H1 (cell line): ENCODE data around the gene ZNF610. TPM values are rescaled to one million over a fixed set of nuclear protein-coding genes. Genes with fewer than 3 reads are reported as not detected.

ENCODE experiments used
- CTCF ChIA-PET: fragments of 300-600 bp; sonication (Branson Sonifier 250); formaldehyde crosslinking; loops from one replicate; lab custom pipeline; 2021; ENCODE audit not compliant: partially characterized antibody; lab: Charles Lee
- POLR2A ChIA-PET: fragments of 300-600 bp; sonication (Branson Sonifier 250); formaldehyde crosslinking; loops from one replicate; lab custom pipeline; 2021; ENCODE audit warnings: inconsistent platforms; ENCODE audit not compliant: partially characterized antibody; lab: Charles Lee
- DNase-seq, 2 experiments: peaks; one replicate each; pipeline versions ENCODE4 v3.0.0 to v3.0.0-alpha.2; 2010 to 2022; ENCODE audit warnings: low spot score in 2 of 2, low read depth in 1 of 2, mixed read lengths in 1 of 2
- FAIRE-seq: peaks from 2 replicates; lab custom pipeline; 2011; peaks lifted over from hg19 to GRCh38; lab: Jason Lieb, UNC
- H2AFZ ChIP-seq: 2 replicates; pipeline ENCODE4 v1.8.1; 2012; ENCODE audit warnings: low read length, inconsistent platforms
- H2AK5ac ChIP-seq: 2 replicates; pipeline ENCODE4 v1.6.1; 2013; ENCODE audit warnings: low read depth, low read length
- H2BK120ac ChIP-seq: replicated peaks from 2 replicates; pipeline ENCODE3; 2013; ENCODE audit warnings: low read depth, low read length, inconsistent platforms
- H2BK12ac ChIP-seq: 2 replicates; pipeline ENCODE4 v1.6.1; 2013; ENCODE audit warnings: low read depth, low read length
- H2BK15ac ChIP-seq: 2 replicates; pipeline ENCODE4 v1.6.1; 2013; ENCODE audit warnings: low read length
- H2BK20ac ChIP-seq: 2 replicates; pipeline ENCODE4 v1.6.1; 2013; ENCODE audit warnings: low read length
- H2BK5ac ChIP-seq: 2 replicates; pipeline ENCODE4 v1.6.1; 2013; ENCODE audit warnings: low read depth, low read length
- H3K14ac ChIP-seq: 2 replicates; pipeline ENCODE4 v1.6.1; 2013; ENCODE audit warnings: inconsistent platforms; ENCODE audit not compliant: insufficient read length
- H3K18ac ChIP-seq: 2 replicates; pipeline ENCODE4 v1.6.1; 2013; ENCODE audit warnings: low read length; ENCODE audit errors: extremely low read depth
- H3K23ac ChIP-seq: 2 replicates; pipeline ENCODE4 v1.6.1; 2013; ENCODE audit warnings: inconsistent platforms; ENCODE audit not compliant: insufficient read length
- H3K23me2 ChIP-seq: 2 replicates; pipeline ENCODE4 v1.6.1; 2013; ENCODE audit warnings: low read depth, low read length
- H3K27ac ChIP-seq: 2 replicates; pipeline ENCODE4 v1.6.1; 2011; ENCODE audit warnings: low read depth, low read length, inconsistent platforms
- H3K27me3 ChIP-seq, 4 experiments: replicated peaks in 1 of 4; 1 replicate in 1 of 4; 2 replicates in 3 of 4; pipeline versions ENCODE4 v1.6.1 to v1.8.1; 2011 to 2013; ENCODE audit warnings: low read length in 3 of 4, mild to moderate bottlenecking in 3 of 4, inconsistent platforms in 2 of 4, mixed read lengths in 2 of 4, moderate library complexity in 1 of 4; ENCODE audit not compliant: control insufficient read depth in 3 of 4, insufficient read depth in 3 of 4; ENCODE audit errors: extremely low read depth in 1 of 4
- H3K36me3 ChIP-seq, 4 experiments: 2 replicates each; pipeline versions ENCODE4 v1.6.1 to v1.8.1; 2011 to 2013; ENCODE audit warnings: mild to moderate bottlenecking in 4 of 4, low read length in 3 of 4, moderate library complexity in 2 of 4, control low read depth in 1 of 4, inconsistent platforms in 1 of 4; ENCODE audit not compliant: insufficient read depth in 4 of 4, control insufficient read depth in 2 of 4
- H3K4ac ChIP-seq: replicated peaks from 2 replicates; pipeline ENCODE3; 2013; ENCODE audit warnings: low read length, low read depth, mixed read lengths, inconsistent platforms; ENCODE audit not compliant: insufficient read length
- H3K4me1 ChIP-seq, 4 experiments: replicated peaks in 1 of 4; 1 replicate in 1 of 4; 2 replicates in 3 of 4; pipeline versions ENCODE4 v1.6.1 to v1.8.1; 2011 to 2013; ENCODE audit warnings: low read length in 3 of 4, inconsistent platforms in 2 of 4, mixed read lengths in 1 of 4; ENCODE audit not compliant: insufficient read depth in 4 of 4, control insufficient read depth in 3 of 4
- H3K4me2 ChIP-seq, 2 experiments: 2 replicates each; pipeline versions ENCODE4 v1.6.1 to v1.8.1; 2011 to 2013; ENCODE audit warnings: low read depth in 2 of 2, low read length in 2 of 2, control low read depth in 1 of 2, inconsistent platforms in 1 of 2, mild to moderate bottlenecking in 1 of 2; ENCODE audit not compliant: insufficient read depth in 1 of 2
- H3K4me3 ChIP-seq, 4 experiments: fragments of 200-600, 300-600 bp in 1 of 4; sonication (generic), shearing (Covaris generic), sonication (Bioruptor Twin) in 1 of 4; 2 replicates each; pipeline versions ENCODE4 v1.5.1 to v1.8.1; 2011 to 2016; ENCODE audit warnings: low read length in 4 of 4, low read depth in 3 of 4, control low read depth in 2 of 4, inconsistent platforms in 2 of 4, mild to moderate bottlenecking in 2 of 4, mixed read lengths in 1 of 4, moderate library complexity in 1 of 4; ENCODE audit not compliant: insufficient read depth in 2 of 4; ENCODE audit errors: extremely low read depth in 1 of 4
- H3K56ac ChIP-seq: replicated peaks from 2 replicates; pipeline ENCODE3; 2013; ENCODE audit warnings: low read depth, mild to moderate bottlenecking, mixed read lengths, low read length, inconsistent platforms; ENCODE audit not compliant: insufficient read length
- H3K79me1 ChIP-seq: 2 replicates; pipeline ENCODE4 v1.6.1; 2013; ENCODE audit warnings: low read depth, low read length, control low read depth
- H3K79me2 ChIP-seq, 2 experiments: 2 replicates each; pipeline versions ENCODE4 v1.6.1 to v1.8.1; 2012 to 2013; ENCODE audit warnings: low read length in 2 of 2, mild to moderate bottlenecking in 2 of 2, inconsistent platforms in 1 of 2; ENCODE audit not compliant: insufficient read depth in 2 of 2, control insufficient read depth in 1 of 2
- H3K9ac ChIP-seq, 4 experiments: replicated peaks in 1 of 4; 1 replicate in 1 of 4; 2 replicates in 3 of 4; pipeline versions ENCODE4 v1.6.1 to v1.8.1; 2011 to 2013; ENCODE audit warnings: low read depth in 3 of 4, low read length in 3 of 4, control low read depth in 2 of 4, mild to moderate bottlenecking in 2 of 4, moderate library complexity in 2 of 4, inconsistent platforms in 1 of 4; ENCODE audit errors: extremely low read depth in 1 of 4
- H3K9me3 ChIP-seq, 2 experiments: 2 replicates each; pipeline versions ENCODE4 v1.6.1 to v1.8.1; 2012 to 2013; ENCODE audit warnings: mild to moderate bottlenecking in 2 of 2, moderate library complexity in 2 of 2, control low read depth in 1 of 2, inconsistent platforms in 1 of 2, low read depth in 1 of 2, low read length in 1 of 2, mixed read lengths in 1 of 2; ENCODE audit not compliant: insufficient read depth in 2 of 2
- H4K20me1 ChIP-seq, 2 experiments: replicated peaks in 1 of 2; 2 replicates each; pipeline versions ENCODE3 to v1.8.1; 2011 to 2013; ENCODE audit warnings: inconsistent platforms in 2 of 2, low read length in 2 of 2, mild to moderate bottlenecking in 1 of 2; ENCODE audit not compliant: insufficient read depth in 2 of 2, control insufficient read depth in 1 of 2
- H4K5ac ChIP-seq: 2 replicates; pipeline ENCODE4 v1.6.1; 2013; ENCODE audit warnings: low read length, low read depth, mixed read lengths, inconsistent platforms; ENCODE audit not compliant: insufficient read length
- H4K8ac ChIP-seq: 2 replicates; pipeline ENCODE4 v1.8.0; 2013; ENCODE audit warnings: mild to moderate bottlenecking, moderate library complexity, low read length, inconsistent platforms; ENCODE audit not compliant: insufficient read depth; ENCODE audit errors: extremely low read depth
- H4K91ac ChIP-seq: replicated peaks from 2 replicates; pipeline ENCODE3; 2013; ENCODE audit warnings: low read length, mixed read lengths, inconsistent platforms; ENCODE audit not compliant: insufficient read length
- JUN ChIP-seq: IDR thresholded peaks from 2 replicates; pipeline ENCODE4 v1.6.1; 2011; ENCODE audit warnings: low read depth, mild to moderate bottlenecking, improper control_type of control experiment, low read length
- WGBS, 2 experiments: shearing (Covaris generic) in 1 of 2; methylation state at CpG; one replicate each; pipeline versions ENCODE4 v1.1.6 to v1.1.7; 2013 to 2015; ENCODE audit warnings: low lambda C conversion rate in 2 of 2, mixed read lengths in 2 of 2, inconsistent platforms in 1 of 2, low coverage in 1 of 2, missing lambda C conversion rate in 1 of 2; ENCODE audit not compliant: insufficient replicate concordance in 2 of 2, insufficient coverage in 1 of 2, insufficient read length in 1 of 2; ENCODE audit errors: extremely low coverage in 1 of 2, missing lambda C conversion rate in 1 of 2; 5-methylcytosine and 5-hydroxymethylcytosine counted together
- polyA plus RNA-seq, 7 experiments: library from polyadenylated mRNA; depleted of rRNA in 3 of 7; stranded (reverse) in 5 of 7; unstranded in 2 of 7; fragments of >200 nt in 5 of 7; fragments of 200-250 nt in 2 of 7; gene quantifications; 1 replicate in 5 of 7; 2 replicates in 1 of 7; 4 replicates in 1 of 7; pipeline versions ENCODE4 v1.2.1 to v1.2.3, GENCODE V29; 2011 to 2013; ENCODE audit warnings: missing spikeins in 2 of 7, mixed read lengths in 2 of 7
- total RNA-seq: library from RNA; stranded (reverse); fragmentation: NEBNext Ultra II Directional; extraction: Animal tissue kit (Norgen Biotek cat#: 25700); gene quantifications from 2 replicates; pipeline ENCODE4 v1.2.1, GENCODE V29; 2021
- TF ChIP-seq, protein P1 (sequence below), 3 experiments: IDR thresholded peaks; 1 replicate in 2 of 3; 2 replicates in 1 of 3; pipeline versions ENCODE4 v1.5.1 to v1.6.1; 2011; ENCODE audit warnings: low read length in 3 of 3, mild to moderate bottlenecking in 3 of 3, inconsistent platforms in 2 of 3, low read depth in 1 of 3, moderate library complexity in 1 of 3; ENCODE audit not compliant: insufficient read depth in 1 of 3; ENCODE audit errors: control extremely low read depth in 1 of 3

Gene ZNF610
- total and polyA plus RNA-seq, 2 of the 8 experiments (the other 6 are each of a cell fraction or from before 2014, with no cell fraction given) = 2.4 to 5.4 TPM

GRCh38 chr19:52398081-52398441 is 62.0 kb downstream of the ZNF610 start:
- Histone ChIP-seq H3K4me1 (no peaks in the 10 kb centered on the region; a peak in 2 of 7 replicates), H3K79me1 (no peaks in the 10 kb centered on the region), H3K27ac (0 out of 2 replicates have a peak overlapping the region, but pooled peaks have one; percentile 23), H3K23ac (no peak overlapping the region), H2AFZ (peak overlapping the region; percentile 82; the same call in 1 of the 2 replicates), H3K27me3 (no peaks in the 10 kb centered on the region), H4K20me1 (no peaks in the 10 kb centered on the region), H2BK5ac (no peak overlapping the region), H2BK15ac (no peak overlapping the region), H3K56ac (peak overlapping the region; percentile 12), H3K4me2 (peak overlapping the region; percentile 56 to 78), H2AK5ac (no peak overlapping the region), H3K14ac (no peak overlapping the region), H4K8ac (no peak overlapping the region), H3K36me3 (peaks cover 0 to 6% (median 2%) of the 10 kb centered on the region in 4 experiments; a peak in 2 of 8 replicates), H4K91ac (no peak overlapping the region), H3K9me3 (peaks cover 10 to 14% of the 10 kb centered on the region in 2 experiments), H2BK12ac (no peak overlapping the region), H3K18ac (no peak overlapping the region; the same call in 1 of the 2 replicates), H3K4me3 (peak overlapping the region; percentile 21 to 71 (median 64)), H3K79me2 (0 out of 4 replicates have a peak, but pooled peaks cover 0 to 6% of the 10 kb centered on the region in 2 experiments), H3K4ac (no peak overlapping the region), H2BK120ac (no peak overlapping the region), H4K5ac (peak overlapping the region; percentile 27), H3K9ac (peak overlapping the region in 3 of 4 experiments; percentile 45 to 62 (median 59); a peak in 5 of 7 replicates), H3K23me2 (no peaks in the 10 kb centered on the region; the same call in 1 of the 2 replicates), H2BK20ac (no peak overlapping the region)
- 52 to 100% methylated on average over 5 to 14 of the region's 14 CpGs for WGBS, 2 experiments
- DNase-seq (no peak), FAIRE-seq (no peak)
- ChIA-PET CTCF (interaction anchor here (0.5 to 2.4 kb wide), 9 partner anchors 11 to 383 kb away, joined by 3 to 7 read pairs (median 4); no protein-coding TSS in a partner anchor), POLR2A (interaction anchor here (0.6 to 3.0 kb wide), 13 partner anchors 9 to 258 kb away, joined by 3 to 23 read pairs (median 4); partner anchors contain the start of genes ZNF578 and ZNF616)
- no peak for TF ChIP-seq JUN
- TF ChIP-seq, protein P1, sequence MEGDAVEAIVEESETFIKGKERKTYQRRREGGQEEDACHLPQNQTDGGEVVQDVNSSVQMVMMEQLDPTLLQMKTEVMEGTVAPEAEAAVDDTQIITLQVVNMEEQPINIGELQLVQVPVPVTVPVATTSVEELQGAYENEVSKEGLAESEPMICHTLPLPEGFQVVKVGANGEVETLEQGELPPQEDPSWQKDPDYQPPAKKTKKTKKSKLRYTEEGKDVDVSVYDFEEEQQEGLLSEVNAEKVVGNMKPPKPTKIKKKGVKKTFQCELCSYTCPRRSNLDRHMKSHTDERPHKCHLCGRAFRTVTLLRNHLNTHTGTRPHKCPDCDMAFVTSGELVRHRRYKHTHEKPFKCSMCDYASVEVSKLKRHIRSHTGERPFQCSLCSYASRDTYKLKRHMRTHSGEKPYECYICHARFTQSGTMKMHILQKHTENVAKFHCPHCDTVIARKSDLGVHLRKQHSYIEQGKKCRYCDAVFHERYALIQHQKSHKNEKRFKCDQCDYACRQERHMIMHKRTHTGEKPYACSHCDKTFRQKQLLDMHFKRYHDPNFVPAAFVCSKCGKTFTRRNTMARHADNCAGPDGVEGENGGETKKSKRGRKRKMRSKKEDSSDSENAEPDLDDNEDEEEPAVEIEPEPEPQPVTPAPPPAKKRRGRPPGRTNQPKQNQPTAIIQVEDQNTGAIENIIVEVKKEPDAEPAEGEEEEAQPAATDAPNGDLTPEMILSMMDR (IDR thresholded peaks at IDR 0.05; ENCODE audit: control extremely low read depth in 1 of 3, insufficient read depth in 1 of 3, low read depth in 1 of 3, low read length in 3 of 3) = peak in 1 of 3 experiments; percentile 23; a peak in 1 of 4 replicates
